HL-60 (cell line): ENCODE measurements around the gene RSPO3.

Experiments used
- DNase-seq, 2 experiments: peaks; one replicate each; pipeline ENCODE4 v3.0.0-alpha.2; 2010 to 2020; ENCODE audit warnings: low read depth in 1 of 2, low spot score in 1 of 2
- H3K27ac ChIP-seq: fragments of 250-450 bp; sonication (Bioruptor Pico); replicated peaks from 2 replicates; pipeline ENCODE4 v1.5.1; 2020; ENCODE audit warnings: mild to moderate bottlenecking, moderate library complexity
- H3K27me3 ChIP-seq: fragments of 250-450 bp; sonication (Bioruptor Pico); 2 replicates; pipeline ENCODE4 v1.5.1; 2021; ENCODE audit warnings: mild to moderate bottlenecking, moderate library complexity; ENCODE audit not compliant: insufficient read depth, poor library complexity, severe bottlenecking
- H3K4me3 ChIP-seq: replicated peaks from 2 replicates; pipeline ENCODE4 v1.5.1; 2011; ENCODE audit warnings: mild to moderate bottlenecking, control low read depth, low read length; ENCODE audit not compliant: insufficient read depth
- CTCF ChIP-seq: IDR thresholded peaks from one replicate; pipeline ENCODE4 v1.5.1; 2011; ENCODE audit warnings: low read length, control low read depth, inconsistent platforms; ENCODE audit not compliant: insufficient read depth
- GABPA ChIP-seq: IDR thresholded peaks from 2 replicates; pipeline ENCODE4 v1.6.1; 2012; ENCODE audit warnings: low read depth
- POLR2AphosphoS5 ChIP-seq: IDR thresholded peaks from 2 replicates; pipeline ENCODE4 v1.6.1; 2012; ENCODE audit warnings: low read depth
- REST ChIP-seq: IDR thresholded peaks from 2 replicates; pipeline ENCODE4 v1.6.1; 2012; ENCODE audit warnings: low read depth; ENCODE audit not compliant: insufficient replicate concordance
- SPI1 ChIP-seq: IDR thresholded peaks from 2 replicates; pipeline ENCODE4 v1.6.1; 2012; ENCODE audit warnings: low read depth, mild to moderate bottlenecking, borderline replicate concordance

RSPO3 gene

GRCh38 chr6:127121637-127121960 is 3.1 kb downstream of the RSPO3 start:
- TF ChIP-seq SPI1 (peak; percentile 59; the same call in 1 of the 2 replicates), GABPA (no peak)
- Histone ChIP-seq H3K27me3 (peaks cover 43% of the 10 kb centered on the region), H3K4me3 (no peak overlapping the region), H3K27ac (no peak overlapping the region)
- DNase-seq: no peak

- no peak for TF ChIP-seq POLR2AphosphoS5
- no peak for TF ChIP-seq CTCF
- TF ChIP-seq SPI1: no peak
- TF ChIP-seq GABPA: no peak
- no peak for TF ChIP-seq REST
- H3K4me3 ChIP-seq: no peak overlapping the region
- H3K27ac ChIP-seq: no peak overlapping the region
- peaks cover 24% of the 10 kb centered on the region for H3K27me3 ChIP-seq
- no peak for DNase-seq
Observed at GRCh38 chr6:127124172-127124571, 5.7 kb downstream of the RSPO3 start.

- no peak for DNase-seq
- Histone ChIP-seq H3K4me3 (no peak overlapping the region), H3K27ac (no peak overlapping the region), H3K27me3 (peaks cover 19% of the 10 kb centered on the region)
- TF ChIP-seq REST: no peak
- TF ChIP-seq CTCF: no peak
- TF ChIP-seq GABPA: no peak
- no peak for TF ChIP-seq POLR2AphosphoS5
Observed at GRCh38 chr6:127124680-127125079, 6.2 kb downstream of the RSPO3 start.

- Histone ChIP-seq H3K27me3 (peaks cover 4% of the 10 kb centered on the region), H3K27ac (no peak overlapping the region), H3K4me3 (no peak overlapping the region)
- DNase-seq: no peak
- no peak for TF ChIP-seq POLR2AphosphoS5
- no peak for TF ChIP-seq CTCF
- TF ChIP-seq SPI1: no peak
- no peak for TF ChIP-seq REST
- TF ChIP-seq GABPA: no peak
Observed at GRCh38 chr6:127128066-127128465, 9.6 kb downstream of the RSPO3 start.
